PFSK-1 (cell line): ENCODE results near the gene PTGER4.

ENCODE experiments used
- FOXP2 ChIP-seq: optimal IDR thresholded peaks from 2 replicates; pipeline ENCODE3; 2011; ENCODE audit warnings: borderline replicate concordance, control low read depth, inconsistent platforms; ENCODE audit not compliant: insufficient read depth; ENCODE audit errors: extremely low read length, extremely low read depth
- POLR2AphosphoS5 ChIP-seq: IDR thresholded peaks from 2 replicates; pipeline ENCODE4 v1.6.1; 2012; ENCODE audit warnings: low read depth, mild to moderate bottlenecking, control low read depth, low read length, moderate library complexity
- REST ChIP-seq, 2 experiments: IDR thresholded peaks; 2 replicates each; pipeline versions ENCODE4 v1.6.1 to v1.8.0; 2011 to 2012; ENCODE audit warnings: low read depth in 2 of 2, low read length in 2 of 2, control low read depth in 1 of 2, inconsistent platforms in 1 of 2, mild to moderate bottlenecking in 1 of 2, moderate library complexity in 1 of 2; ENCODE audit not compliant: insufficient read depth in 1 of 2
- SIN3A ChIP-seq: IDR thresholded peaks from 2 replicates; pipeline ENCODE4 v1.6.1; 2012; ENCODE audit warnings: mild to moderate bottlenecking, low read length, moderate library complexity, borderline replicate concordance; ENCODE audit not compliant: insufficient read depth
- TAF1 ChIP-seq: IDR thresholded peaks from 2 replicates; pipeline ENCODE4 v1.6.1; 2012; ENCODE audit warnings: low read length, control low read depth, borderline replicate concordance; ENCODE audit not compliant: insufficient read depth

PTGER4 gene

DNA sequence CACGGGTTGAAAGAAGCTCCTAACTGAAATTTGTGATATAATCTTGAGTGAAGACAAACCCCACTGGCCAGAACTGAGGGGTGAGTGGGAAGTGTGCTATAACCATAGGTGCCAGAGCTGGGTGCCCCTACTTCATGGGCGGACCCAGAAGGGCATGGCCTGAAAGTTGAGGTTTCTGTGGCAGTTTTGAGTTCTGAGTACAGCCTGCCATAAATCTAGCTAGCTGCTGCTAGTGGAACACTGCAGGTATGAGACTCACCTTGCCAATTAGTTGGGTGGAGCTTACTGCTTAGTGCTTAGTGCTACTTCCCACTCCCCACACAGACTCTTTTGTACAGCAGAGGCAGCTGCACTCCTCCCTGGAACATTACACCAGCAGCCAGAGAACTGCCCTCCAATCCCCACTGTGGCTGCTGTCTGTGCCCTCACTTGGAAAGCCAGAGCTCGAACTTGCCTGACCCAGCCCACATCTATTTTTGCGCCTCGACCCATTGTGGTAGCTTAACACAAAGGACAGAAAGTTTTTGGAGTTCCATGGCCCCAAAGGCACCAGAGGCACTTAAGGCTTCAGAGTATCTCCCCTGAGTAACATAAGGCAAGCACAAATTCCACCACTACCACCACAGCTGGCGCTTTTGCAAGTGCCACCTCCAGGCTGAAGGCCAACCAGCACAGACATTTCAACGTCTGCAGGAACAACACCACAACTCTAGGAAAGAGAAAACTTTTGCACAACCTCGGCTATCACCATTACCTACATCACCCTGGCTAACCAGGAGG is 27.1 kb upstream of the PTGER4 start:
- TF ChIP-seq POLR2AphosphoS5 (no peak), REST (IDR thresholded peaks at IDR 0.05; ENCODE audit: insufficient read depth in 1 of 2, low read depth in 2 of 2, low read length in 2 of 2) (no peak), TAF1 (no peak), SIN3A (no peak), FOXP2 (no peak)

DNA sequence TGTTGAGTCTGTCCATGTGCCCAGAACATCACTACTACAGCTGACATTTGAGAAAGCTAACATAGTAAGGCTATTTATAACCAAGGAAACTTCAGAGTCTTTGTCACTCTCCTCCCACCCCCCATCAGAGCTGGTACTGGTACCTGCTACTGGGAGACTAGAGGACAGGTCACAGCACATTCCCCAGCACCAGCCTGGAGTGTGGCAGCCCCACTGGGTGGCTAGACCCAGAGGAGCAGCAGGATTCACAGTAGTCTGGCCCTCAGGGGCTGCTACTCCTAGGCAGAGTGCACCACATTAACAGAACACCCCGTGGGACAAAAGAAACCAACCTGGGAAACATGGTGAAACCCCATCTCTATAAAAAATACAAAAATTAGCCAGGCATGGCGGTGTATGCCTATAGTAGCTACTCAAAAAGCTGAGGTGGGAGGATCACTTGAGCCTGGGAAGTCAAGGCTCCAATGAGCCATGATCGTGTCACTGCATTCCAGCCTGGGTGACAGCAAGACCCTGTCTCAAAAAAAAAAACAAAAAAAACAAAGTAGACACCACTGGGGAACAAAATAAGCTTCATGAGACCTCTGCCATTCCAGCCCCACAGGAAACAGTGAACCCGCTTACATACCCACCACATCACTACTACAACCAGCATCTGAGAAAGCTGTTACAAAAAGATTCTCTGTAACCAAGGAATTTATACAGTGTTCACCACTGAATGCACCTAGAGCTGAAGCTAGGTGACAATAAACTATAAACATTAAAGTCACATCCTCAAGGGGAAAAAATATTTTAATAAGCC is 26.3 kb upstream of the PTGER4 start:
- TF ChIP-seq TAF1 (no peak), FOXP2 (no peak), POLR2AphosphoS5 (no peak), SIN3A (no peak), REST (IDR thresholded peaks at IDR 0.05; ENCODE audit: insufficient read depth in 1 of 2, low read depth in 2 of 2, low read length in 2 of 2) (no peak)

- TF ChIP-seq REST (IDR thresholded peaks at IDR 0.05; ENCODE audit: insufficient read depth in 1 of 2, low read depth in 2 of 2, low read length in 2 of 2), result no peak
- TF ChIP-seq POLR2AphosphoS5, result no peak
- no peak for TF ChIP-seq SIN3A
- TF ChIP-seq TAF1, result no peak
- no peak for TF ChIP-seq FOXP2
These were observed 25.2 kb upstream of the PTGER4 start for GRCh38 chr5:40654377-40654991.

DNA sequence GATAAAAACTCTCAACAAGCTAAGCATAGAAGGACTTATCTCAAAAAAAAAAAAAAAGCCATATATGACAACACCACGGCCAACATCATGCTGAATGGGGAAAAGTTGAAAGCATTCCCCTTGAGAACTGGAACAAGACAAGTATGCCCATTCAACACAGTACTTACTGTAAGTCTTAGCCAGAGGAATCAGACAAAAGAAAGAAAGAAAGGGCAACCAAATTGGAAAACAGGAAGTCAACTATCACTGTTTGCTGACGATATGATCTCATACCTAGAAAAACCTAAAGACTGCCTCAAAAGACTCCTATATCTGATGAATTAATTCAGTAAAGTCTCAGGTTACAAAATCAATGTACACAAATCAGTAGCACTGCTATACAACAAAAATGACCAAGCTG is 24.6 kb upstream of the PTGER4 start:
- TF ChIP-seq FOXP2 (no peak), REST (IDR thresholded peaks at IDR 0.05; ENCODE audit: insufficient read depth in 1 of 2, low read depth in 2 of 2, low read length in 2 of 2) (no peak), POLR2AphosphoS5 (no peak), TAF1 (no peak), SIN3A (no peak)
